H1 (cell line): Measurements from ENCODE around the gene MATN1. TPM values are rescaled to one million over a fixed set of nuclear protein-coding genes. Genes with fewer than 3 reads are reported as not detected.

ENCODE experiments used
- CTCF ChIA-PET: fragments of 300-600 bp; sonication (Branson Sonifier 250); formaldehyde crosslinking; loops from one replicate; lab custom pipeline; 2021; ENCODE audit not compliant: partially characterized antibody; lab: Charles Lee
- POLR2A ChIA-PET: fragments of 300-600 bp; sonication (Branson Sonifier 250); formaldehyde crosslinking; loops from one replicate; lab custom pipeline; 2021; ENCODE audit warnings: inconsistent platforms; ENCODE audit not compliant: partially characterized antibody; lab: Charles Lee
- DNase-seq, 2 experiments: peaks; one replicate each; pipeline versions ENCODE4 v3.0.0 to v3.0.0-alpha.2; 2010 to 2022; ENCODE audit warnings: low spot score in 2 of 2, low read depth in 1 of 2, mixed read lengths in 1 of 2
- FAIRE-seq: peaks from 2 replicates; lab custom pipeline; 2011; peaks lifted over from hg19 to GRCh38; lab: Jason Lieb, UNC
- H2AFZ ChIP-seq: 2 replicates; pipeline ENCODE4 v1.8.1; 2012; ENCODE audit warnings: low read length, inconsistent platforms
- H2AK5ac ChIP-seq: 2 replicates; pipeline ENCODE4 v1.6.1; 2013; ENCODE audit warnings: low read depth, low read length
- H2BK120ac ChIP-seq: replicated peaks from 2 replicates; pipeline ENCODE3; 2013; ENCODE audit warnings: low read depth, low read length, inconsistent platforms
- H2BK12ac ChIP-seq: 2 replicates; pipeline ENCODE4 v1.6.1; 2013; ENCODE audit warnings: low read depth, low read length
- H2BK15ac ChIP-seq: 2 replicates; pipeline ENCODE4 v1.6.1; 2013; ENCODE audit warnings: low read length
- H2BK20ac ChIP-seq: 2 replicates; pipeline ENCODE4 v1.6.1; 2013; ENCODE audit warnings: low read length
- H2BK5ac ChIP-seq: 2 replicates; pipeline ENCODE4 v1.6.1; 2013; ENCODE audit warnings: low read depth, low read length
- H3K14ac ChIP-seq: 2 replicates; pipeline ENCODE4 v1.6.1; 2013; ENCODE audit warnings: inconsistent platforms; ENCODE audit not compliant: insufficient read length
- H3K18ac ChIP-seq: 2 replicates; pipeline ENCODE4 v1.6.1; 2013; ENCODE audit warnings: low read length; ENCODE audit errors: extremely low read depth
- H3K23ac ChIP-seq: 2 replicates; pipeline ENCODE4 v1.6.1; 2013; ENCODE audit warnings: inconsistent platforms; ENCODE audit not compliant: insufficient read length
- H3K23me2 ChIP-seq: 2 replicates; pipeline ENCODE4 v1.6.1; 2013; ENCODE audit warnings: low read depth, low read length
- H3K27ac ChIP-seq: 2 replicates; pipeline ENCODE4 v1.6.1; 2011; ENCODE audit warnings: low read depth, low read length, inconsistent platforms
- H3K27me3 ChIP-seq, 4 experiments: replicated peaks in 1 of 4; 1 replicate in 1 of 4; 2 replicates in 3 of 4; pipeline versions ENCODE4 v1.6.1 to v1.8.1; 2011 to 2013; ENCODE audit warnings: low read length in 3 of 4, mild to moderate bottlenecking in 3 of 4, inconsistent platforms in 2 of 4, mixed read lengths in 2 of 4, moderate library complexity in 1 of 4; ENCODE audit not compliant: control insufficient read depth in 3 of 4, insufficient read depth in 3 of 4; ENCODE audit errors: extremely low read depth in 1 of 4
- H3K36me3 ChIP-seq, 4 experiments: 2 replicates each; pipeline versions ENCODE4 v1.6.1 to v1.8.1; 2011 to 2013; ENCODE audit warnings: mild to moderate bottlenecking in 4 of 4, low read length in 3 of 4, moderate library complexity in 2 of 4, control low read depth in 1 of 4, inconsistent platforms in 1 of 4; ENCODE audit not compliant: insufficient read depth in 4 of 4, control insufficient read depth in 2 of 4
- H3K4ac ChIP-seq: replicated peaks from 2 replicates; pipeline ENCODE3; 2013; ENCODE audit warnings: low read length, low read depth, mixed read lengths, inconsistent platforms; ENCODE audit not compliant: insufficient read length
- H3K4me1 ChIP-seq, 4 experiments: replicated peaks in 1 of 4; 1 replicate in 1 of 4; 2 replicates in 3 of 4; pipeline versions ENCODE4 v1.6.1 to v1.8.1; 2011 to 2013; ENCODE audit warnings: low read length in 3 of 4, inconsistent platforms in 2 of 4, mixed read lengths in 1 of 4; ENCODE audit not compliant: insufficient read depth in 4 of 4, control insufficient read depth in 3 of 4
- H3K4me2 ChIP-seq, 2 experiments: 2 replicates each; pipeline versions ENCODE4 v1.6.1 to v1.8.1; 2011 to 2013; ENCODE audit warnings: low read depth in 2 of 2, low read length in 2 of 2, control low read depth in 1 of 2, inconsistent platforms in 1 of 2, mild to moderate bottlenecking in 1 of 2; ENCODE audit not compliant: insufficient read depth in 1 of 2
- H3K4me3 ChIP-seq, 4 experiments: fragments of 200-600, 300-600 bp in 1 of 4; sonication (generic), shearing (Covaris generic), sonication (Bioruptor Twin) in 1 of 4; 2 replicates each; pipeline versions ENCODE4 v1.5.1 to v1.8.1; 2011 to 2016; ENCODE audit warnings: low read length in 4 of 4, low read depth in 3 of 4, control low read depth in 2 of 4, inconsistent platforms in 2 of 4, mild to moderate bottlenecking in 2 of 4, mixed read lengths in 1 of 4, moderate library complexity in 1 of 4; ENCODE audit not compliant: insufficient read depth in 2 of 4; ENCODE audit errors: extremely low read depth in 1 of 4
- H3K56ac ChIP-seq: replicated peaks from 2 replicates; pipeline ENCODE3; 2013; ENCODE audit warnings: low read depth, mild to moderate bottlenecking, mixed read lengths, low read length, inconsistent platforms; ENCODE audit not compliant: insufficient read length
- H3K79me1 ChIP-seq: 2 replicates; pipeline ENCODE4 v1.6.1; 2013; ENCODE audit warnings: low read depth, low read length, control low read depth
- H3K79me2 ChIP-seq, 2 experiments: 2 replicates each; pipeline versions ENCODE4 v1.6.1 to v1.8.1; 2012 to 2013; ENCODE audit warnings: low read length in 2 of 2, mild to moderate bottlenecking in 2 of 2, inconsistent platforms in 1 of 2; ENCODE audit not compliant: insufficient read depth in 2 of 2, control insufficient read depth in 1 of 2
- H3K9ac ChIP-seq, 4 experiments: replicated peaks in 1 of 4; 1 replicate in 1 of 4; 2 replicates in 3 of 4; pipeline versions ENCODE4 v1.6.1 to v1.8.1; 2011 to 2013; ENCODE audit warnings: low read depth in 3 of 4, low read length in 3 of 4, control low read depth in 2 of 4, mild to moderate bottlenecking in 2 of 4, moderate library complexity in 2 of 4, inconsistent platforms in 1 of 4; ENCODE audit errors: extremely low read depth in 1 of 4
- H3K9me3 ChIP-seq, 2 experiments: 2 replicates each; pipeline versions ENCODE4 v1.6.1 to v1.8.1; 2012 to 2013; ENCODE audit warnings: mild to moderate bottlenecking in 2 of 2, moderate library complexity in 2 of 2, control low read depth in 1 of 2, inconsistent platforms in 1 of 2, low read depth in 1 of 2, low read length in 1 of 2, mixed read lengths in 1 of 2; ENCODE audit not compliant: insufficient read depth in 2 of 2
- H4K20me1 ChIP-seq, 2 experiments: replicated peaks in 1 of 2; 2 replicates each; pipeline versions ENCODE3 to v1.8.1; 2011 to 2013; ENCODE audit warnings: inconsistent platforms in 2 of 2, low read length in 2 of 2, mild to moderate bottlenecking in 1 of 2; ENCODE audit not compliant: insufficient read depth in 2 of 2, control insufficient read depth in 1 of 2
- H4K5ac ChIP-seq: 2 replicates; pipeline ENCODE4 v1.6.1; 2013; ENCODE audit warnings: low read length, low read depth, mixed read lengths, inconsistent platforms; ENCODE audit not compliant: insufficient read length
- H4K8ac ChIP-seq: 2 replicates; pipeline ENCODE4 v1.8.0; 2013; ENCODE audit warnings: mild to moderate bottlenecking, moderate library complexity, low read length, inconsistent platforms; ENCODE audit not compliant: insufficient read depth; ENCODE audit errors: extremely low read depth
- H4K91ac ChIP-seq: replicated peaks from 2 replicates; pipeline ENCODE3; 2013; ENCODE audit warnings: low read length, mixed read lengths, inconsistent platforms; ENCODE audit not compliant: insufficient read length
- EP300 ChIP-seq, 2 experiments: IDR thresholded peaks; 1 replicate in 1 of 2; 2 replicates in 1 of 2; pipeline ENCODE4 v1.6.1; 2011 to 2012; ENCODE audit warnings: low read depth in 2 of 2, low read length in 2 of 2, mild to moderate bottlenecking in 2 of 2, borderline replicate concordance in 1 of 2, inconsistent platforms in 1 of 2, moderate library complexity in 1 of 2
- HDAC2 ChIP-seq, 2 experiments: fragments of 300-600 bp in 1 of 2; sonication (generic) in 1 of 2; IDR thresholded peaks; 2 replicates each; pipeline ENCODE4 v1.6.1; 2011 to 2012; ENCODE audit warnings: low read depth in 2 of 2, low read length in 2 of 2, mild to moderate bottlenecking in 2 of 2, moderate library complexity in 2 of 2, borderline replicate concordance in 1 of 2, inconsistent platforms in 1 of 2
- WGBS, 2 experiments: shearing (Covaris generic) in 1 of 2; methylation state at CpG; one replicate each; pipeline versions ENCODE4 v1.1.6 to v1.1.7; 2013 to 2015; ENCODE audit warnings: low lambda C conversion rate in 2 of 2, mixed read lengths in 2 of 2, inconsistent platforms in 1 of 2, low coverage in 1 of 2, missing lambda C conversion rate in 1 of 2; ENCODE audit not compliant: insufficient replicate concordance in 2 of 2, insufficient coverage in 1 of 2, insufficient read length in 1 of 2; ENCODE audit errors: extremely low coverage in 1 of 2, missing lambda C conversion rate in 1 of 2; 5-methylcytosine and 5-hydroxymethylcytosine counted together
- polyA plus RNA-seq, 7 experiments: library from polyadenylated mRNA; depleted of rRNA in 3 of 7; stranded (reverse) in 5 of 7; unstranded in 2 of 7; fragments of >200 nt in 5 of 7; fragments of 200-250 nt in 2 of 7; gene quantifications; 1 replicate in 5 of 7; 2 replicates in 1 of 7; 4 replicates in 1 of 7; pipeline versions ENCODE4 v1.2.1 to v1.2.3, GENCODE V29; 2011 to 2013; ENCODE audit warnings: missing spikeins in 2 of 7, mixed read lengths in 2 of 7
- total RNA-seq: library from RNA; stranded (reverse); fragmentation: NEBNext Ultra II Directional; extraction: Animal tissue kit (Norgen Biotek cat#: 25700); gene quantifications from 2 replicates; pipeline ENCODE4 v1.2.1, GENCODE V29; 2021

The MATN1 gene
- total and polyA plus RNA-seq, 2 of the 8 experiments (the other 6 are each of a cell fraction or from before 2014, with no cell fraction given) = 0.12 to 0.28 TPM

DNA sequence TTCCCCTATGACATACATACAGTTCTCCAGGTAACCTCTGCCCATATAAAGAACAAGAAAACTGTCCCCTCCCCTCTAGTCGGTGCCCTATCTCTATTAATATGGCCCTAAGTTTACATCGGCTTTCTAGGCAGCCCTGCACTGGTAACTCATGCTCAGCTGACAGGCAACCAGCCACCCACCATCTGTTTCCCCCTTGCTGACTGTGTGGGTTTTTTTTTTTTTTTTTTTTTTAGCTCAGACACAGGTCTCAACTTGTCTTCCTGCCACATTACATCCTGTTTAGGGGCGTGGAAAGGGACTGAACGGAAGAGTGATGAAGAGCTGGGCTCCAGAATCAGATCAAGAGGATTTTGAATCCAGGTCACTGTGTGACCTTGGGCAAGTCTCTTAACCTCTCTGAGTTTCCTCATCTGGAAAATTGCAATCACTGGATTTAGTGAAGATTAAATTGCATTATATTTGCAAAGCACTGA lies 20.2 kb upstream of the MATN1 start:
- H3K9me3 ChIP-seq = no peaks in the 10 kb centered on the region
- WGBS, 2 experiments = 85% methylated on average over 4 of the region's 4 CpGs; no CpG with 5 or more reads in 1 of the 2 experiments
- H2AK5ac ChIP-seq = no peak overlapping the region
- CTCF ChIA-PET = interaction anchor here (51.2 to 55.1 kb wide), 2 partner anchors 4 to 22 kb away, joined by 1640 read pairs; partner anchors contain the start of genes LAPTM5 and MATN1
- no peak overlapping the region for H4K8ac ChIP-seq
- H3K9ac ChIP-seq = no peak overlapping the region
- FAIRE-seq (no peak), DNase-seq (no peak)
- no peak overlapping the region for H3K56ac ChIP-seq
- H2BK12ac ChIP-seq = 0 out of 2 replicates have a peak overlapping the region, but pooled peaks have one; percentile 0
- TF ChIP-seq EP300 (IDR thresholded peaks at IDR 0.05; ENCODE audit: borderline replicate concordance in 1 of 2, low read depth in 2 of 2, low read length in 2 of 2) (no peak), HDAC2 (IDR thresholded peaks at IDR 0.05; ENCODE audit: borderline replicate concordance in 1 of 2, low read depth in 2 of 2, low read length in 2 of 2) (0 out of 4 replicates have a peak, but pooled peaks of 1 of the 2 experiments have one; percentile 42)
- no peak overlapping the region for H4K91ac ChIP-seq
- H2BK5ac ChIP-seq = no peak overlapping the region
- no peak overlapping the region for H3K4ac ChIP-seq
- no peak overlapping the region for H3K4me3 ChIP-seq
- POLR2A ChIA-PET = interaction anchor here (0.6 to 1.2 kb wide), 3 partner anchors 10 to 24 kb away, joined by 3 to 5 read pairs (median 3); no protein-coding TSS in a partner anchor
- H3K27ac ChIP-seq = no peak overlapping the region
- H2BK120ac ChIP-seq = no peak overlapping the region
- H3K36me3 ChIP-seq = no peaks in the 10 kb centered on the region
- no peak overlapping the region for H3K14ac ChIP-seq
- no peaks in the 10 kb centered on the region for H3K79me2 ChIP-seq
- no peak overlapping the region for H3K4me2 ChIP-seq
- H3K23ac ChIP-seq = no peak overlapping the region
- H3K18ac ChIP-seq = no peak overlapping the region
- no peaks in the 10 kb centered on the region for H3K79me1 ChIP-seq
- H2BK15ac ChIP-seq = no peak overlapping the region
- no peak overlapping the region for H2AFZ ChIP-seq
- no peaks in the 10 kb centered on the region; a peak in 1 of 7 replicates for H3K27me3 ChIP-seq
- no peaks in the 10 kb centered on the region for H4K20me1 ChIP-seq
- H3K23me2 ChIP-seq = no peaks in the 10 kb centered on the region; the same call in 1 of the 2 replicates
- no peak overlapping the region for H4K5ac ChIP-seq
- no peak overlapping the region for H2BK20ac ChIP-seq
- H3K4me1 ChIP-seq = peaks cover 0 to 13% (median 3%) of the 10 kb centered on the region in 4 experiments; a peak in 5 of 7 replicates
